Measurements from ENCODE around the gene RPTOR.
"Not testable (repeated sequence)": the region's sequence is repeated elsewhere in the genome, so short reads cannot be mapped to it uniquely, and the experiment has no call there.

RPTOR gene

DNA sequence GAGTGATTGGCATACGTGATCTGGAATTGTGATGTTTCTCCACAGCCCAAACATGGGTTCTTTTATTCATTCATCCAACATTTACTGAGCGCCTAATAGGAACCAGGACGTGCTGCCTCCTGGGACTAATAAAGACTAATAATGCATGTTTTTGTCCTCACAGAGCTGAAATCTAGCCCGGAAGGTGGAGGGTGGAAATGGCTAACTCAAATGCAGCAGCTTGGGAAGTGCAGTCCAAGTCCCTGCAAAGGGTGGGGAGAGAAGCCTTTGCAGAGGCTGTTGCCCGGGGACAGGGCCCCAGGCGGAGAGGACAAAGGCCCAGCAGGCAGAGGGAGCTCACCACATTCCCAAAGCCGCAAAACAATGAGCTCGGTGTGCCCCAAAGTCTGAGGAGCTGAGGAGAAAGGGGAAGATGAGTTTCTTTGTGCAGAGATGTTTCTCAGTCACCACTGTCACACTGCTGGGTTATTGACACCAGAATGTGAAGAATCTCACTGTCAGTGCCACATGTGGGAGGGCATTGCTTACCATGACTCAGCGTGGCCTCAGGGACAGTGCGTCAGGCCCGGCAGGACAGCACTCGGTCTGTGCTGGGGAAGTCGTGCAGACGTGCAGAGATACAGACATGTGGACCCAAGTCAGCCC is 328.8 kb downstream of the RPTOR start:
- FAIRE-seq: no peak

DNA sequence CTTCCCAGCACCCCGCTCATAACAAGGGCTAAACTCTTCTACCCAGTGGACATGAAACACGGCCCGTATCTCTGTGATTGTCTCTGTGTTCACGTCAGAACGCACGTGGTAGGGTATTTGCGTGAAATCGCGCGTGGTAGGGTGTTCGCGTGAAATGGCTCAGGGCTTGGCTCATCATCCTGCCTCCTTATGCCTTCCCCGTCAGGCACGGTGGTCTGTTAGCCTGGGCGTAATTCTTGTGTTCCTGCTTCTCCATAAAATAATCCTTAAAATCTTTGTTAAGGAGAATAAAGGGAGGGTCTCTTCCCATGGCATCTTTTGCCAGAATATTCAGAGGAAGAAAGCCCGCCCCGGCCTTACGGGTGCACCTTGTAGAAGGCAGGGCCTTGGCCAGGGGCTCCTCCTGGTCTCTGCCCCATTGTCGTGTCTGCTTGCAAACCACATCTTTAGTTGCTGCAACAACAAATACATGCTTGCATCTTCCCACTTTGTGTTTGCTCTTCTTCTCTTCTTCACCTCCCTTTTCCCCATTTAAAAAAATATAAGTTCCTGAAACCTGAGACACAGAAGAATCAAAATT is 330.3 kb downstream of the RPTOR start:
- no peak for FAIRE-seq

DNA sequence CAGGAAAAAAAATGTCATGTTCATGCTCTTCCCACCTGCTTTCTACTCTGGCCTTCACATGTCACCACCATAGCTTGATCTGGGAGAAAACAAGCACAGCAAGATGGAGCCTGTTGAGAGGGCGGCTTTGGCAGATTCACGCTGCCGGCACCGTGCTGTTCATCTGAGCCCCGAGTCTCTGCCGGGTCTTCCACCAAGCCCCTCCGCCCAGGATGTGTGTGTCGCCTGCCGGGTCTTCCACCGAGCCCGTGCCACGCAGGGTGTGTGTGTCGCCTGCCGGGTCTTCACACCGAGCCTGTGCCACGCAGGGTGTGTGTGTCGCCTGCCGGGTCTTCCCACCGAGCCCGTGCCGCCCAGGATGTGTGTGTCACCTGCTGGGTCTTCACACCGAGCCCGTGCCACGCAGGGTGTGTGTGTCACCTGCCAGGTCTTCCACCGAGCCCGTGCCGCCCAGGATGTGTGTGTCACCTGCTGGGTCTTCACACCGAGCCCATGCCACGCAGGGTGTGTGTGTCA is 330.9 kb downstream of the RPTOR start:
- not testable (repeated sequence) for FAIRE-seq

DNA sequence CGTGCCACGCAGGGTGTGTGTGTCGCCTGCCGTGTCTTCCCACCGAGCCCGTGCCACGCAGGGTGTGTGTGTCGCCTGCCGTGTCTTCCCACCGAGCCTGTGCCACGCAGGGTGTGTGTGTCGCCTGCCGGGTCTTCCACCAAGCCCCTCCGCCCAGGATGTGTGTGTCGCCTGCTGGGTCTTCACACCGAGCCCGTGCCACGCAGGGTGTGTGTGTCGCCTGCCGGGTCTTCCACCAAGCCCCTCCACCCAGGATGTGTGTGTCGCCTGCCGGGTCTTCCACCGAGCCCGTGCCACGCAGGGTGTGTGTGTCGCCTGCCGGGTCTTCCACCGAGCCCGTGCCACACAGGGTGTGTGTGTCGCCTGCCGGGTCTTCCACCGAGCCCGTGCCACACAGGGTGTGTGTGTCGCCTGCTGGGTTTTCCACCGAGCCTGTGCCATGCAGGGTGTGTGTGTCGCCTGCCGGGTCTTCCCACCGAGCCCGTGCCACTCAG is 331.9 kb downstream of the RPTOR start:
- FAIRE-seq: not testable (repeated sequence)

DNA sequence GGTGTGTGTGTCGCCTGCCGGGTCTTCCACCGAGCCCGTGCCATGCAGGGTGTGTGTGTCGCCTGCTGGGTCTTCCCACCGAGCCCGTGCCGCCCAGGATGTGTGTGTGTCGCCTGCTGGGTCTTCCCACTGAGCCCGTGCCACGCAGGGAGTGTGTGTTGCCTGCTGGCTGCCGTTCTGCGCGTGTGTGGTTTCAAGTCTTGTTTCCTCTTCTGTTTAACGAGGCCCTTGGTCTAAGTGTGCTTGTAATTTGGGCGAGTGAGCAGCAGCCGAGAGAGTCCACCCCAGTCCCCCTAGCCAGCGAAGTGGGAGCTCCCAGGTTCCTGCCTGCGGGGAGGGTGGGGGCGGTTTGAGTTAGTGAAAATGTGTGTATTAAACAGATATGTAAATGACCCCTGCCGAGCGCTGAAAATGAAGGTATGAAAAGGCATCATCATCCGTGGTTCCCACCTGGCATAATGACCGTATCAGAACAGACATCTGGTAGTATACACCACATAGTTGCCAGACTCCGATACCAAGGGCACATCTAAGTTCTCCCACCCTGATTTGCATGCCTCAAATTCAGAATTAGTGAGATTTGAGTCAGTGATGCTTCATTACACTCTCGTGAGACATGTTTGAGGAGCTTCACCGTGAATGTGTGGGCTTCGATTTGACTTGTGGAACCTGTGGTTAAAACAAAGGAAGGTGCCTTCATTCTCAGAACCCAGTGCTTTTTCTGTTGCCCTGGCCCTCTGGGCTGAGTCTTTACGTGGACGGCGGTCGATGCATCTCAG is 332.5 kb downstream of the RPTOR start:
- no peak for FAIRE-seq

DNA sequence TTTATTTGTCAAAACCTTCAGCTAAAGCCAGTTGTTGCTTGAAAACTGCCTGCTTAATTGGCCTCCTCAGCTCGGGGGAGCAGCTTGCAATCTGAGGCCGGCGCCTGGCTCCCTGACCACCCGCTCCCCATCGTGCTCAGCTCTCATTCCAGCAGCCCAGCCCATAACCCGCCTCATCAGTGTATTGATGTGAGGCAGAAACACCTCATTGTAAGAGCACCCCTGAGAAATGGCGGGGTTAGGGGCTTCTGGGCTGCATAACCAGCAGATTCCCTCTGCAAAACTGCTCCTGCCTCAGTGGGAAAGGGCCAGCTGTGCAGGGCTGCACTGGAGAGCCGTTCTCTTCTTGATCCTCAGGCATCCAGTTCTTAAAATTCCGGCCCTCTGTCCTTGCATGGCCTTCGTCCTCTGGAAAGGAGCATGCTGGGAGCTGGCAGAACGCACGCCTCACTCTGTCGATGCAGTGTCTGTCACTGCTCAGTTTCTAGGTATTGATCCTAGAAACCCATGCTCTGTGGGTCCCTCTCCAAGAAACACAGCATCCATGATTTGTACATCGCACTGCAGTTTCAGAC is 333.2 kb downstream of the RPTOR start:
- no peak for FAIRE-seq

DNA sequence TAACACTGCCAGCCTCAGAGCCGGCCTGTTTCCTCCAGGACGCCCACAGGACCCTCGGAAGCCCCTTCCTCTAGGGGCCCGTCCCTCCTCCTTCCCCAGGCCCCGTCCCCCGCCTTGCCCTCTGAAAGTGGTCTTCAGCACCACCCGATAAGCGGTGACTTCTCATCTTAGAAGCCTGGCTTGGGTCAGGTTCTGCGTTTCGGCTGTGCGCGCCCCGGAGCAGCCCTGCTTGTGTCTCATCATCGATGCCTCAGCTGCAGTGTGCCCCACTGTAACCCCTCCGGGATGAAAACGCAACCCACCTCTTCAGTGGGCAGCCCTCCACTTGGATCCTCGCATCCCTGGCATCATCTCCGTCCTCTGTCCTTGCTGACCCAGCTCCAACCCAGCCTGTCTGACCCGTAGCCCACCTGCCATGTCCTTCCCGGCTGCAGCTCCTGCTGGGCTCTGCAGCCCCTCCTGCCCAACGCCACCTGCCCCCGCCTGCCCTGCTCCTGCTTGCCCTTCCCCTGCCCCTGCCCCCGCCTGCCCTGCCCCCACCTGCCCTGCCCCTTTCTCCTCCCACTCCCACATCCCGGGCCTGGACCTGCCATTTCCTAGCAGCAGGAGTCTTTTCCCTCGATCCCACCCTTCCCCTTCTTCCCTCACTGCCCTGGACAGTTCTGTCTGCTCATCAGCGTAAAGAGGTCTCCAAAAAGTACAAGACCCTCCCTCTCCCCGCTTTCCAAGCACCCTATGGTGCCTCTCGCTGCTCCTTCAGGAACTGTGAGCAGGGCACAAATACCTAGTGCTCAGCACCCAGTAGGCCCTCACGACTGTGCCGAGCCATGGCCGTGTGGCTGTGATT is 334.5 kb downstream of the RPTOR start:
- no peak for FAIRE-seq

DNA sequence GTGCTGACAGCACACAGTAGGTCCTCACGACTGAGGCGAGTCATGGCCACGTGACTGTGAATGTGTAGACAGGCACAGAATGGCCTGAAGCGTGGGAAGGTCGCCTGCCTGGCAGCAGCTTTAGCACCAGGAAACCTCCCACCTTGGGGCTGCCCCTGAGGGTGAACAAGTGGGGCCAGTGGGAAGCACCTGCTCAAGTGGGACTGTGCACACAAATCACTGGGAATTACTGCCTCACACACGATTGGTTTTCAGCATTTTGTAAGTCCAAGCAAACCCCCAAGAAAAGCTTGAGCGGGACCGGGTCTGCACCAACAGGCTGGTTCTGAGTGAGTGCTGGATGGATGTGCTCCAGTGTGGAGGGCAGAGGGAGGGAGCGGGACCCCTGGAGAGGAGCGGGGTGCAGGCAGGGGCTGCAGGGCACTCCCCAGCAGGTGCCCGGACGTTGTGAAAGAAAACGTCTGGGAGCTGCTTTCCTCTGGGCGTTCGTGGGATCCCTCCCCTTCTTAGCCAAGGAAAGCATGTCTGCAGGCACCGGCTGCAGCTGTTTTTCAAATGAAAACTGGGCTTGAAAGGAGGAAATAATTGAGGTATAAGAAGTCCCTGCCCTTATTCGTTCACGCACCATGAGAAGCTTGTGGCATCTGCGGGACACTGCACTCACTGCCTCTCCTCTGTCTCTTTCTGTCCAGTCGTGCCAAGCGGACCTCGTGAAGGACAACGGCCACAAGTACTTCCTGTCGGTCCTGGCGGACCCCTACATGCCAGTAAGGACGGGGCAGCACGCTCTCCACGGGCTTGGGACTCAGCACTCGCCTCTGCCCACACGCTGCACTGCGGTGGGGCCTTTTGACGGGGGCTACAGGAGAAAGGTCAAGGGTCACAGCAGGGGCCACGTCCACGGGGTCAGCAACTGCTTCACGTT is 335.3 kb downstream of the RPTOR start:
- FAIRE-seq: no peak

DNA sequence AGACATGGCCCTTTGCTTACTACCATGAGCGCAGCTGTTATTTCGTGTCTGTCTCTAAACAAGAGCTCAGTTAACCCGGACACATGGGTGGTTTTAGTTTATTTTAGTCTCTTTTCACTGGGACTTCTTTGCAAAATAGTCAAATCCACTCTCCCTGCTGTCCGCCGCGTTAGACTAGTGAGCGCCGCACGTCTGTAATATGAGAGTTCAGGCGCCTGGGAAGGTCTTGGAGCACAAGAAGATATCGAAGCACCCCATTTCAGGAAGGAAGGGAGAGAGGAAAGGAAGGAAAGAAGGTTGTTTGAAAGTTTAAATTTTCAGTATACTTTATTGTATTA is 336.0 kb downstream of the RPTOR start:
- FAIRE-seq: no peak

DNA sequence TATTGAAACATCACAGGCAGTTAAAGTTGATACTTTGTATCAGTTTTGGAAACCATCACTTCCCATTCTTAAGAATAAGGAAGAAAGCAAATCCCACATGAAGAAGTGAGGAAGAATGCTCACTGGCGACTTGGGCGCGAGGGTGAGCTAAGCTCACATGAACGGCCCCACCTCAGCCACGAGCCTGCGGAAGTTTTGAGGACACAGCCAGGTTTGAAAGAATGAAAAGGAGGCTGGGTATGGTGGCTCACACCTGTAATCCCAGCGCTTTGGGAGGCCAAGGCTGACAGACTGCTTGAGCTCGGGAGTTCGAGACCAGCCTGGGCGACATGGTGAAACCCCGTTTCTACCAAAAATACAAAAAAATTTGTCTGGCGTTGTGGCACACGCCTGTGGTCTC is 336.7 kb downstream of the RPTOR start:
- FAIRE-seq: no peak

DNA sequence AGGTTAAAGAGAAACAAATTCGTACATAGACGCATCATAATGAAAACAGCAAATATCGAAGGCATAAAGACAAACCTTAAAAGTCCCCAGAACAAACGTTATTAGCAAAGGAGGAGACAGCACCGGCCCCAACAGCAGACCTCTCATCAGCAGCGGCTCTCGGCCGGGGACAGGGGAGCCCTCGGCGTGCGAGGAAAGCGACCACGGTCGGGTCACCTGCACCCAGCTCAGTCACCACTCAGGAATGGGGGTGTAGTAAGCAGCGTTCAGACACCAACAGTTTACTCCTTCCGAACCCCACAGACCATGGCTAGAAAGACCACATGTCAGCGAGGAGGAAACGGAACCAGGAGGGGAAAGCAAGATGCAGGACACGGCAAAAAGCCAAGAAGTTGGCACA is 337.7 kb downstream of the RPTOR start:
- no peak for FAIRE-seq

DNA sequence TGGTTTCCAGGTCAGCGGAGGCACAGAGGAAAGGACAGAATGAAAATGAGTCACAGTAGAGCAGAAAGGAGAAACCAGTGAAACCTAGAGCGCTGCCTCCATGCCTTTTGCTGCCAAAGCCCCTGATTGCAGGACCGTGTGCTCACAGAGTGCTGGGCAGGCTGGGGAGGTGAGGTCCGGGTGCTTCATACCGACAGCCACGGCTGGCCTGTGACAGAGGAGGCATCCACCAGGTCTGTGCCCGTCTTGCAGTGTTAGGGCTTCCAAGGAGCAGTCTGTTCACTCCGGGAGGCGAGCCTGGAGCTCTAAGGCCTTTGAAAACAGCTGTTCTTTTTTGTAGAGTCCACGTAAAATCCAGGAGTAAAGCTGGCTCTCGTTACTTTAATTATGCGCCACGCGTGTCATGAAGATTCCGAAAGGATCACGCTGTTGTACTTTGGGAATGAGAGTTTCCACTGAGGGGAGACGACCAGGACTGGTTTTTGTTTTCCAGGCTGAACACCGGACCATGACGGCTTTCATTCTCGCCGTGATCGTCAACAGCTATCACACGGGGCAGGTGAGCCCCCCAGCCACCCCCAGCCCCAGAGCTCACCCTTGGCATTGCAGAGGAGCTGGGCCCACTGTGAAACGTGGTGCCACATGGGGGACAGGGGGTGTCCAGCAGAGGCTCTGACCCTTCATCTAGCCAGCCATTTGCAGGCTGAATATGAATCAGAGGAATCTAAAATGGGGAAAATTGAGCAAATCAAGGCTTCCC is 338.5 kb downstream of the RPTOR start:
- FAIRE-seq: no peak

DNA sequence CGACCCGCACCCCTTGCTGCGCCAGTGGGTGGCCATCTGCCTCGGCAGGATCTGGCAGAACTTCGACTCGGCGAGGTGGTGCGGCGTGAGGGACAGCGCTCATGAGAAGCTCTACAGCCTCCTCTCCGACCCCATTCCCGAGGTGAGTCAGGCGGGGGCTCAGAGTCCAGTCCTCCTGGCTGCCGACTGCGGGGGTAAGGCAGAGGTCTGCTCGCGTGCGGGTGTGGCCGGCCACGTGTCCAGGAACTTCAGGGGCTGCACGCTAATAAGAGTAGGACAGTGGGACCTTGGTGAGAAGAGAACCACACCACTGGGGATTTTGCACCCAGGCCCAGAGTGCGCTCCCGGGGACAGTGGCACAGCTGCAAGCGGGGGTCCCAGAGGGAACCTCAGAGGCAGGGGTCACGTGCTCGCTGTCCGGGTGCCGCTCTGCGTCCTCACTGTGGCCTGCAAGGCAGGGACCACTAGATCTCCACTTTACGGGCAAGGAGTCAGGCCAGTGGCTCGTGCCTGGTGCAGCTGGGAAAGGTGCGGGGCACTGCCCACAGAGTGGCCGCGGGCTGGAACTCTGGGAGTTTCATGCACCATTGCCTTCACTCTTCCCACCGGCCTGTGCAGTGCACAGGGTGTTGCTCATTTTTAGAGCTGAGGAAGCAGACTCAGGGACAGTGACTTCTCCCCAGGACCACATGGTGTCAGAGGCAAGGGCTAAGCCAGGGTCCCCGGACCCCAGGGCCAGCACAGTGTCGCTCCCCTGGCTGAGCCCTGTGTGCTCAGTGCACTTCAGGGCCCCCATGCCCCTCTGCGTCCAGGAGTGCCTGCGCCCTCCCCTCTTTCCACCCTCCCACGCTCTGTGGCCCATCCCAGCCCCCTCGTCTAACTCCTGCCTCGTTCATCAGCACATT is 339.4 kb downstream of the RPTOR start:
- FAIRE-seq: no peak

DNA sequence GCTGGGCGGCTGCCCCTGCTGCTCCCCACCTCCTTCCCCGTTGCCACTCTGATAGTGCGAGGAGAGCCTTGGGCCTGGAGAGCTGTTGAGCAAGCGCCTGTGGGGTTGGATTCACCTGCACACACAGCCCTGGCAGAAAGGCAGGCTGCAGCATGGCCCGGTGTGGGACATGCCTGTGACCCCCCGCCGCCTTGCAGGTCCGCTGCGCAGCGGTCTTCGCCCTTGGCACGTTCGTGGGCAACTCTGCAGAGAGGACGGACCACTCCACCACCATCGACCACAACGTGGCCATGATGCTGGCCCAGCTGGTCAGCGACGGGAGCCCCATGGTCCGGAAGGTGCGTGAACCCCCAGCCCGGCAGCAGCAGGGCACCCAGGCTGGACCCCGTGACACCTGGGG is 340.2 kb downstream of the RPTOR start:
- no peak for FAIRE-seq

DNA sequence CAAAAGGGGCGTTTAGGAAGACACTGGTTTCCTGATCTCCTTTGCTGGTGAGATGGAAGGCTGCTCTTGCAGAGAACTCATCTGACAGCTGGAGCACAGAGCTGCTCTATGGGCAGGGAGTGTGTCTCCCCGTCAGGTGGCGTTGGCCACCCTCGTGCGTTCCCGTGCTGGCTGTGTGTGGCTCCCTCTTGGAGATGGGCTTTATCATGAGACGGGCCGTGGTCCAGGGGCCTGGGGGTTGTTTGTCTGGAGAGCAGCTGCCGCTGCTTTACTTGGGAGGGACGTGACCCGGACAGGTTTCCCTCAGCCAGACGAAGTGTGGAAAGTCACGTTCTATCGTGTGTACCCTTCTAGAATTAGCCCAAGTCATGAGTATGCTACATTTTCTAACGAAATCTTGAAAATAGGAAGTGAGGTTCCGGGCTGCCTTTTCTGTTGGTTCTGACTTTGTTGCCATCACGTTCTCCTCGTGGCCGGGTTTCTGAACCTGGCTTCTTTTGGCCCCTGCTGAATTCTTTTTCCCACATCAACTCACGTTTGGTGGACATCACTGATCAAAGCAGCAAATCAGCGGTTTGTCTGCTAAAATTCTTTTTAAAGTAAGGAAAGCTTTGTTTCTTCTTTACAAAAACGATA is 341.4 kb downstream of the RPTOR start:
- no peak for FAIRE-seq

DNA sequence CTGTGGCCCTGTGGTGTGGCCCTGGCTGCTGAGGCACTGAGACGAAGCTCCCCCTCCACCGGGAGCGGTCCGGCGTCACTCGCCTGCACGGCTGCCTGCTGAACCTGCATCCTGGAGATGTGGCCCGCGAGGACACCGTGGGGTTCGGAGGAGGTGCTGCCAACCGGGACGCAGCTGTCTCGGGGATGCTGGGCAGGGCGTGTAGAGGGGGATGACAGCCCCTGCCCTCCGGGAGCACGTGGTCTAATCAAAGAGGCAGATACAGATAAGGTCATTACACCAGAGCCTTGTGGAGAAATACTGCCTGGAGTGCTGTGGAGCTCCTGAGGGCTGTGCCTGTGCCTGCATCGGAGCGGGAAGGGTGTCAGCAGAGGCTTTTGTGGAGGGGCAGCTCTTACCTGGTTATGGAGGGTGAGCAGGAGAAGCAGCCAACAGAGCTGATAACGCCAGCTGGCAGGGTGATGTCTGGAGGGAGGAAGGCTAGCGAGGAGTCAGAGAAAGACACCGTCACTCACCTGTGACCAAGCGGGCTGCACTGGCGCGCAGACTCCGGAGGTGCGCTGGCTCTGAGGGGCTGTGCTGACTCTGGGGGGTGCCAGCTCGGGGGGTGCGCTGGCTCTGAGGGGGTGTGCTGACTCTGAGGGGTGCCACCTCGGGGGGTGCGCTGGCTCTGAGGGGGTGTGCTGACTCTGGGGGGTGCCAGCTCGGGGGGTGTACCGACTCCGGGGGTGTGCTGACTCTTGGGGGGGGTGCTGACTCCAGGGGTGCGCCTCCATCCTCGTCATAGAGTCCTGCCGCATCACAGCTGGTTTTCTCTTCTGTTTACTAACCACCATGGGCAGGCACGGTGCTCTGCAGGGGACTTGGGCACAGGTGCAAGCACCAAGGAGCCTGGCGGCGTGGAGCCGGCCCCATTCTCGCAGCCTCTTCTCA is 342.3 kb downstream of the RPTOR start:
- FAIRE-seq: no peak

DNA sequence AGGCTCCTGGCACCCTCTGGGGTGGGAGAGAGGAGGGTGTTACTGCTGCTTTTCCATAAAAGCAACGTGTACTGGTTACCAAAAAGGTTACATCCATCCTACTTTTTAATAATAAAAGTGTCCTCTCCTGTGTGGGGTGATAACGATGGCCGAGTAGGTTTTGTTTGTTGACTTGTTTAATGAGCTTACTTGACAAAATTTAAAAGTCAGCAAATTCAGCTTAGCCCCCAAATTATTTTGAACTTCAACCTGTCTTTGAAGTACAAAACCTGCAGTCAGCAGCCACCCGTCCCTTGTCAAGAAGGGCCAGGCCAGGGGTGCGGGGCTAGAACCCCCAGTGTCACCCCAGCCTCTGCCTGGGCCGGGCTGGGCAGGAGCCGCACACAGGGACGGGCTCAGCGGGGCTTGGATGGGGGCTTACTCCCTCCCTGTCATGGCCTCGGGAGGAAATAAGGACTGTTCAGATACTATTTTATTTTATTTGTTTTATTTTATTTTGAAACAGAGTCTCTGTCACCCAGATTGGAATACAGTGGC is 343.1 kb downstream of the RPTOR start:
- FAIRE-seq: no peak

Measured in G401.6 (cell line).